Iris pigment epithelial cell (primary cell): ENCODE data around the gene PCLAF.
"Not testable (repeated sequence)": the region's sequence is repeated elsewhere in the genome, so short reads cannot be mapped to it uniquely, and the experiment has no call there.

Source experiments
- DNase-seq: peaks from one replicate; pipeline ENCODE4 v3.0.0-alpha.2; 2011; ENCODE audit warnings: low read depth

The PCLAF gene

GRCh38 chr15:64381000-64381751, at the start of gene PCLAF:
PCLAF (minus strand) TSS chr15:64381441; CDS start chr15:64381371, 70 bp downstream.
- DNase-seq, result peak; percentile 97

GRCh38 chr15:64430000-64430735, 48.9 kb upstream of the PCLAF start:
- peak; percentile 93 for DNase-seq

GRCh38 chr15:64429448-64429847, 48.2 kb upstream of the PCLAF start:
- no peak for DNase-seq

- DNase-seq, result peak; percentile 34
These were observed 45.7 kb upstream of the PCLAF start for GRCh38 chr15:64426845-64427465.

- DNase-seq, result no peak
These were observed 44.0 kb upstream of the PCLAF start for GRCh38 chr15:64425221-64425620.

GRCh38 chr15:64423970-64424369, 42.7 kb upstream of the PCLAF start:
- no peak for DNase-seq

GRCh38 chr15:64422697-64423096, 41.5 kb upstream of the PCLAF start:
- no peak for DNase-seq

GRCh38 chr15:64412216-64412615, 31.0 kb upstream of the PCLAF start:
- DNase-seq, result no peak

- no peak for DNase-seq
These were observed 19.3 kb upstream of the PCLAF start for GRCh38 chr15:64400583-64400982.

GRCh38 chr15:64398575-64398974, 17.3 kb upstream of the PCLAF start:
- DNase-seq, result no peak

- no peak for DNase-seq
These were observed 15.5 kb upstream of the PCLAF start for GRCh38 chr15:64396789-64397188.

GRCh38 chr15:64392471-64392870, 11.2 kb upstream of the PCLAF start:
- DNase-seq, result not testable (repeated sequence)

- no peak for DNase-seq
These were observed 7.8 kb upstream of the PCLAF start for GRCh38 chr15:64389036-64389435.

GRCh38 chr15:64387562-64388168, 6.4 kb upstream of the PCLAF start, which contains the start of gene TRIP4:
TRIP4 (plus strand) TSS chr15:64387836; CDS start chr15:64387864, 28 bp downstream.
- DNase-seq, result peak; percentile 99

- no peak for DNase-seq
These were observed 5.0 kb upstream of the PCLAF start for GRCh38 chr15:64386291-64386690.

GRCh38 chr15:64383760-64384159, 2.5 kb upstream of the PCLAF start:
- no peak for DNase-seq

GRCh38 chr15:64380130-64380870, 941 bp downstream of the PCLAF start:
- DNase-seq, result not testable (repeated sequence)

GRCh38 chr15:64379216-64379960, 1.9 kb downstream of the PCLAF start:
- no peak for DNase-seq

- DNase-seq, result no peak
These were observed 7.9 kb downstream of the PCLAF start for GRCh38 chr15:64373360-64373759.

GRCh38 chr15:64371383-64371782, 9.9 kb downstream of the PCLAF start:
- not testable (repeated sequence) for DNase-seq

GRCh38 chr15:64369078-64369607, 12.1 kb downstream of the PCLAF start:
- DNase-seq, result no peak
